IMR-90 (cell line): ENCODE data around the gene CCSER1. TPM values are rescaled to one million over a fixed set of nuclear protein-coding genes. Genes with fewer than 3 reads are reported as not detected.

Experiments used
- ATAC-seq: fragments of 200-7000 bp; cut with Tn5 transposase; 2 replicates; pipeline ENCODE4 v1.9.1; 2020; ENCODE audit warnings: low read depth, mild to moderate bottlenecking, moderate library complexity
- BruUV-seq: library from RNA; stranded (reverse); fragments of 400-500 nt; replicated peaks from 2 replicates; lab custom pipeline; 2021; lab: Mats Ljungman, UMichigan
- CTCF ChIA-PET: fragments of 300-600 bp; formaldehyde crosslinking; extraction: SDS; loops from one replicate; lab custom pipeline; 2021; ENCODE audit warnings: antibody characterized with exemption; lab: Yijun Ruan, JAX
- POLR2A ChIA-PET: fragments of 300-600 bp; sonication (Branson Sonifier 250); formaldehyde crosslinking; loops from one replicate; lab custom pipeline; 2022; ENCODE audit warnings: antibody characterized with exemption; ENCODE audit not compliant: unreplicated experiment; lab: Charles Lee
- DNase-seq: peaks from one replicate; pipeline ENCODE4 v3.0.0; 2013
- H2AFZ ChIP-seq: replicated peaks from 2 replicates; pipeline ENCODE3; 2013; ENCODE audit warnings: low read length, mild to moderate bottlenecking; ENCODE audit not compliant: poor library complexity
- H2AK5ac ChIP-seq: 2 replicates; pipeline ENCODE4 v1.6.1; 2013; ENCODE audit warnings: low read depth, low read length, inconsistent platforms
- H2AK9ac ChIP-seq: replicated peaks from 2 replicates; pipeline ENCODE3; 2013; ENCODE audit warnings: mild to moderate bottlenecking, low read depth, low read length, moderate library complexity; ENCODE audit not compliant: poor library complexity
- H2BK120ac ChIP-seq: 2 replicates; pipeline ENCODE4 v1.6.1; 2013; ENCODE audit warnings: low read depth, low read length, inconsistent platforms
- H2BK15ac ChIP-seq: 3 replicates; pipeline ENCODE4 v1.6.1; 2013; ENCODE audit warnings: low read depth, low read length, inconsistent platforms
- H2BK20ac ChIP-seq: 2 replicates; pipeline ENCODE4 v1.6.1; 2013; ENCODE audit warnings: low read depth, mild to moderate bottlenecking, inconsistent platforms, low read length, moderate library complexity
- H2BK5ac ChIP-seq: 2 replicates; pipeline ENCODE4 v1.6.1; 2013; ENCODE audit warnings: mild to moderate bottlenecking, low read depth, low read length, inconsistent platforms; ENCODE audit not compliant: poor library complexity, severe bottlenecking
- H3K14ac ChIP-seq: replicated peaks from 2 replicates; pipeline ENCODE4 v1.6.1; 2013; ENCODE audit warnings: low read depth, low read length, inconsistent platforms
- H3K18ac ChIP-seq: 2 replicates; pipeline ENCODE4 v1.6.1; 2013; ENCODE audit warnings: low read depth, low read length, control low read depth
- H3K23ac ChIP-seq: 2 replicates; pipeline ENCODE4 v1.6.1; 2013; ENCODE audit warnings: low read depth, low read length, inconsistent platforms
- H3K27ac ChIP-seq: 2 replicates; pipeline ENCODE4 v1.5.1; 2013; ENCODE audit warnings: mild to moderate bottlenecking, control low read depth, low read length; ENCODE audit not compliant: insufficient read depth
- H3K27me3 ChIP-seq: 2 replicates; pipeline ENCODE4 v1.6.1; 2013; ENCODE audit warnings: low read length; ENCODE audit not compliant: control insufficient read depth, insufficient read depth
- H3K36me3 ChIP-seq: 2 replicates; pipeline ENCODE4 v1.6.1; 2013; ENCODE audit warnings: low read length, mixed read lengths; ENCODE audit not compliant: control insufficient read depth, insufficient read depth
- H3K4ac ChIP-seq: 2 replicates; pipeline ENCODE4 v1.6.1; 2013; ENCODE audit warnings: low read depth, low read length, inconsistent platforms
- H3K4me1 ChIP-seq: 2 replicates; pipeline ENCODE4 v1.6.1; 2013; ENCODE audit warnings: low read length, mixed read lengths; ENCODE audit not compliant: control insufficient read depth, insufficient read depth
- H3K4me2 ChIP-seq: 2 replicates; pipeline ENCODE4 v1.6.1; 2013; ENCODE audit warnings: low read depth, mild to moderate bottlenecking, control low read depth, low read length, moderate library complexity
- H3K4me3 ChIP-seq: 2 replicates; pipeline ENCODE4 v1.5.1; 2013; ENCODE audit warnings: low read depth, mild to moderate bottlenecking, control low read depth, low read length, moderate library complexity; ENCODE audit not compliant: insufficient read depth
- H3K56ac ChIP-seq: 2 replicates; pipeline ENCODE4 v1.6.1; 2013; ENCODE audit warnings: low read length, inconsistent platforms; ENCODE audit not compliant: insufficient read depth; ENCODE audit errors: extremely low read depth
- H3K79me1 ChIP-seq, 2 experiments: 2 replicates each; pipeline ENCODE4 v1.6.1; 2013; ENCODE audit warnings: low read length in 2 of 2, inconsistent platforms in 1 of 2, low read depth in 1 of 2
- H3K9ac ChIP-seq: 2 replicates; pipeline ENCODE4 v1.6.1; 2013; ENCODE audit warnings: low read depth, low read length, control low read depth
- H3K9me1 ChIP-seq: 2 replicates; pipeline ENCODE4 v1.6.1; 2013; ENCODE audit warnings: low read length, inconsistent platforms; ENCODE audit not compliant: insufficient read depth
- H3K9me3 ChIP-seq: 2 replicates; pipeline ENCODE4 v1.6.1; 2013; ENCODE audit warnings: low read length; ENCODE audit not compliant: control insufficient read depth, insufficient read depth
- H4K20me1 ChIP-seq: 2 replicates; pipeline ENCODE4 v1.6.1; 2013; ENCODE audit warnings: low read length, inconsistent platforms; ENCODE audit not compliant: insufficient read depth
- H4K5ac ChIP-seq: 2 replicates; pipeline ENCODE4 v1.6.1; 2013; ENCODE audit warnings: mild to moderate bottlenecking, low read depth, low read length, control low read depth
- H4K8ac ChIP-seq, 2 experiments: 2 replicates each; pipeline ENCODE4 v1.6.1; 2013; ENCODE audit warnings: low read depth in 2 of 2, low read length in 2 of 2, control low read depth in 1 of 2, inconsistent platforms in 1 of 2
- H4K91ac ChIP-seq: 2 replicates; pipeline ENCODE4 v1.6.1; 2013; ENCODE audit warnings: low read depth, low read length, inconsistent platforms; ENCODE audit not compliant: insufficient read depth
- BHLHE40 ChIP-seq: fragments of 150-350 bp; IDR thresholded peaks from 2 replicates; pipeline ENCODE4 v1.6.1; 2016; ENCODE audit warnings: mild to moderate bottlenecking, low read depth, low read length
- CEBPB ChIP-seq: IDR thresholded peaks from 2 replicates; pipeline ENCODE4 v1.6.1; 2012; ENCODE audit warnings: low read depth, low read length, improper control_type of control experiment
- CHD1 ChIP-seq: IDR thresholded peaks from 2 replicates; pipeline ENCODE4 v1.6.1; 2012; ENCODE audit warnings: low read depth, low read length, improper control_type of control experiment
- CTCF ChIP-seq: conservative IDR thresholded peaks from 2 replicates; pipeline ENCODE4 v1.5.1; 2012; ENCODE audit warnings: mild to moderate bottlenecking, low read depth, low read length, improper control_type of control experiment
- ELK1 ChIP-seq: fragments of 150-350 bp; IDR thresholded peaks from 2 replicates; pipeline ENCODE4 v1.6.1; 2016; ENCODE audit warnings: low read depth, mild to moderate bottlenecking, low read length, moderate library complexity, borderline replicate concordance
- FOS ChIP-seq: fragments of 150-350 bp; IDR thresholded peaks from 2 replicates; pipeline ENCODE4 v1.6.1; 2016; ENCODE audit warnings: low read depth, low read length
- MAFK ChIP-seq: IDR thresholded peaks from 2 replicates; pipeline ENCODE4 v1.6.1; 2012; ENCODE audit warnings: low read depth, low read length, improper control_type of control experiment
- MAZ ChIP-seq: IDR thresholded peaks from 2 replicates; pipeline ENCODE4 v1.6.1; 2012; ENCODE audit warnings: low read depth, mild to moderate bottlenecking, low read length, improper control_type of control experiment, moderate library complexity, borderline replicate concordance
- MXI1 ChIP-seq: IDR thresholded peaks from 2 replicates; pipeline ENCODE4 v1.6.1; 2012; ENCODE audit warnings: low read depth, mild to moderate bottlenecking, low read length, moderate library complexity, borderline replicate concordance
- NFE2L2 ChIP-seq: fragments of 150-350 bp; IDR thresholded peaks from 2 replicates; pipeline ENCODE4 v1.6.1; 2016; ENCODE audit warnings: low read depth, mild to moderate bottlenecking, low read length
- POLR2A ChIP-seq: IDR thresholded peaks from 2 replicates; pipeline ENCODE4 v1.6.1; 2012; ENCODE audit warnings: mild to moderate bottlenecking, low read depth, low read length
- RFX5 ChIP-seq: IDR thresholded peaks from 2 replicates; pipeline ENCODE4 v1.8.0; 2012; ENCODE audit warnings: low read depth, mild to moderate bottlenecking, low read length, moderate library complexity
- SMC3 ChIP-seq: fragments of 150-350 bp; IDR thresholded peaks from 2 replicates; pipeline ENCODE4 v1.6.1; 2016; ENCODE audit warnings: low read depth, mild to moderate bottlenecking, antibody characterized with exemption, low read length, moderate library complexity
- USF2 ChIP-seq: fragments of 150-350 bp; IDR thresholded peaks from 2 replicates; pipeline ENCODE4 v1.6.1; 2017; ENCODE audit warnings: mild to moderate bottlenecking, antibody characterized with exemption, low read length, low read depth
- dilution Hi-C: fragments of 300-500 bp; cut with HindIII; formaldehyde crosslinking; loops from one replicate; pipeline ENCODE4 v1.14.3; 2018; ENCODE audit warnings: low sequenced_read_pairs; ENCODE audit not compliant: unreplicated experiment
- in situ Hi-C: fragments of 300-500 bp; cut with MboI; formaldehyde crosslinking; loops from 3 replicates; pipeline ENCODE4 v1.14.3; 2019; ENCODE audit warnings: low sequenced_read_pairs, inconsistent platforms, mixed read lengths
- intact Hi-C: fragments of 100-400 bp; cut with micrococcal nuclease; formaldehyde crosslinking; loops from 2 replicates; pipeline ENCODE4 v1.10.0; 2022
- polyA plus RNA-seq, 3 experiments: library from polyadenylated mRNA; depleted of rRNA; stranded (reverse); fragments of >200 nt; gene quantifications; 2 replicates each; pipeline ENCODE4 v1.2.3, GENCODE V29; 2012; ENCODE audit warnings: low replicate concordance in 1 of 3
- total RNA-seq: library from RNA; depleted of rRNA; stranded (reverse); fragments of >200 nt; gene quantifications from 2 replicates; pipeline ENCODE4 v1.2.3, GENCODE V29; 2012

The CCSER1 gene
- total and polyA plus RNA-seq, 2 of the 4 experiments (the other 2 are of a cell fraction) = not detected

- no peak for TF ChIP-seq RFX5
- TF ChIP-seq CTCF = no peak
- TF ChIP-seq CEBPB = no peak
- no peak for TF ChIP-seq USF2
- no peak for TF ChIP-seq CHD1
- TF ChIP-seq SMC3 = no peak
- no peak for TF ChIP-seq POLR2A
- TF ChIP-seq MAFK = no peak
- TF ChIP-seq FOS = no peak
- no peak for TF ChIP-seq MAZ
- no peak for TF ChIP-seq BHLHE40
- no peak for TF ChIP-seq NFE2L2
- no peak for TF ChIP-seq ELK1
- TF ChIP-seq MXI1 = no peak
- no peaks in the 10 kb centered on the region for H3K9me3 ChIP-seq
- no TSS peak for BruUV-seq
- H2BK15ac ChIP-seq = no peak overlapping the region
- H3K23ac ChIP-seq = no peak overlapping the region
- no peaks in the 10 kb centered on the region for H3K36me3 ChIP-seq
- no peak overlapping the region for H2BK5ac ChIP-seq
- ChIA-PET POLR2A (no interaction called here), CTCF (no interaction called here)
- intact Hi-C loops = no loop called here
- no peak overlapping the region for H4K91ac ChIP-seq
- dilution Hi-C loops = no loop called here
- no peak overlapping the region for H3K18ac ChIP-seq
- no peak overlapping the region for H3K56ac ChIP-seq
- H2AK9ac ChIP-seq = no peak overlapping the region
- DNase-seq (no peak), ATAC-seq (no peak)
- no peak overlapping the region for H3K27ac ChIP-seq
- H4K5ac ChIP-seq = no peak overlapping the region
- no peaks in the 10 kb centered on the region for H3K4me1 ChIP-seq
- no peaks in the 10 kb centered on the region for H3K79me1 ChIP-seq
- H3K4me2 ChIP-seq = no peak overlapping the region
- no peak overlapping the region for H2AFZ ChIP-seq
- no peak overlapping the region for H2BK20ac ChIP-seq
- in situ Hi-C loops = no loop called here
- no peak overlapping the region for H3K14ac ChIP-seq
- no peaks in the 10 kb centered on the region for H4K20me1 ChIP-seq
- H3K27me3 ChIP-seq = no peaks in the 10 kb centered on the region
- no peak overlapping the region for H2BK120ac ChIP-seq
- H3K9me1 ChIP-seq = no peaks in the 10 kb centered on the region
- H3K4ac ChIP-seq = no peak overlapping the region
- no peak overlapping the region for H3K9ac ChIP-seq
- H2AK5ac ChIP-seq = no peak overlapping the region
- H3K4me3 ChIP-seq = no peak overlapping the region
- H4K8ac ChIP-seq = no peak overlapping the region
Measured at GRCh38 chr4:90727938-90728337, 600.7 kb downstream of the CCSER1 start.
